CD14-positive monocyte (primary cell): ENCODE results near the gene C6orf132. TPM values are rescaled to one million over a fixed set of nuclear protein-coding genes. Genes with fewer than 3 reads are reported as not detected.

Experiments
- DNase-seq, 3 donors: peaks; one replicate each; pipeline ENCODE4 v3.0.0-alpha.2; 2011 to 2022
- H2AFZ ChIP-seq: 2 replicates; pipeline ENCODE4 v1.6.0; 2012; ENCODE audit warnings: mild to moderate bottlenecking, low read depth, low read length, inconsistent platforms; ENCODE audit not compliant: insufficient read depth, poor library complexity, severe bottlenecking
- H3K27ac ChIP-seq, 2 donors: 1 replicate in 1 of 2; 2 replicates in 1 of 2; pipeline ENCODE4 v1.5.1; 2012 to 2013; ENCODE audit warnings: low read length in 2 of 2, control low read depth in 1 of 2, inconsistent platforms in 1 of 2, low read depth in 1 of 2, mild to moderate bottlenecking in 1 of 2
- H3K27me3 ChIP-seq, 2 donors: one replicate each; pipeline versions ENCODE4 v1.6.0 to v1.6.1; 2011 to 2013; ENCODE audit warnings: low read length in 2 of 2; ENCODE audit not compliant: control insufficient read depth in 2 of 2, insufficient read depth in 2 of 2
- H3K36me3 ChIP-seq, 2 donors: replicated peaks in 1 of 2; 1 replicate in 1 of 2; 2 replicates in 1 of 2; pipeline versions ENCODE4 v1.5.1 to v1.6.1; 2012 to 2013; ENCODE audit warnings: low read length in 2 of 2, control low read depth in 1 of 2, inconsistent platforms in 1 of 2, mild to moderate bottlenecking in 1 of 2; ENCODE audit not compliant: insufficient read depth in 2 of 2, control insufficient read depth in 1 of 2
- H3K4me1 ChIP-seq, 2 donors: 1 replicate in 1 of 2; 2 replicates in 1 of 2; pipeline versions ENCODE4 v1.5.1 to v1.6.1; 2012 to 2013; ENCODE audit warnings: low read length in 2 of 2, control low read depth in 1 of 2, inconsistent platforms in 1 of 2, mild to moderate bottlenecking in 1 of 2, moderate library complexity in 1 of 2; ENCODE audit not compliant: insufficient read depth in 2 of 2, control insufficient read depth in 1 of 2
- H3K4me2 ChIP-seq: replicated peaks from 2 replicates; pipeline ENCODE3; 2012; ENCODE audit warnings: low read length, moderate library complexity, mild to moderate bottlenecking; ENCODE audit not compliant: poor library complexity, severe bottlenecking; ENCODE audit errors: extremely low read depth
- H3K4me3 ChIP-seq, 3 experiments: fragments of 200-600 bp in 1 of 3; sonication (generic) in 1 of 3; replicated peaks in 1 of 3; 1 replicate in 2 of 3; 2 replicates in 1 of 3; pipeline ENCODE4 v1.5.1; 2011 to 2013; ENCODE audit warnings: low read length in 3 of 3, mild to moderate bottlenecking in 3 of 3, control low read depth in 2 of 3, low read depth in 2 of 3, inconsistent platforms in 1 of 3, moderate library complexity in 1 of 3
- H3K79me2 ChIP-seq: 2 replicates; pipeline ENCODE4 v1.6.0; 2012; ENCODE audit warnings: mild to moderate bottlenecking, control low read depth, inconsistent platforms, low read length, moderate library complexity; ENCODE audit not compliant: insufficient read depth
- H3K9ac ChIP-seq: 2 replicates; pipeline ENCODE4 v1.6.0; 2017; ENCODE audit warnings: low read length, mild to moderate bottlenecking; ENCODE audit not compliant: insufficient read depth, poor library complexity, severe bottlenecking
- H3K9me3 ChIP-seq, 2 donors: replicated peaks in 1 of 2; 1 replicate in 1 of 2; 2 replicates in 1 of 2; pipeline versions ENCODE4 v1.5.1 to v1.6.1; 2012 to 2013; ENCODE audit warnings: low read length in 2 of 2, control low read depth in 1 of 2; ENCODE audit not compliant: control insufficient read depth in 1 of 2, insufficient read depth in 1 of 2
- H4K20me1 ChIP-seq: 2 replicates; pipeline ENCODE4 v1.6.0; 2012; ENCODE audit warnings: mild to moderate bottlenecking, low read length, control low read depth, moderate library complexity; ENCODE audit not compliant: insufficient read depth
- H3K27ac Mint-ChIP-seq, 7 donors: one replicate each; pipeline ENCODE4 v1.8.0; 2020; ENCODE audit warnings: mild to moderate bottlenecking in 7 of 7, mixed read lengths in 7 of 7, moderate library complexity in 6 of 7, inconsistent platforms in 2 of 7
- H3K27me3 Mint-ChIP-seq, 3 donors: one replicate each; pipeline ENCODE4 v1.8.0; 2021 to 2022; ENCODE audit warnings: low read depth in 3 of 3, mild to moderate bottlenecking in 3 of 3, mixed read lengths in 3 of 3, moderate library complexity in 3 of 3, inconsistent platforms in 1 of 3
- H3K36me3 Mint-ChIP-seq, 2 donors: one replicate each; pipeline ENCODE4 v1.8.0; 2020; ENCODE audit warnings: mixed read lengths in 2 of 2, inconsistent platforms in 1 of 2, mild to moderate bottlenecking in 1 of 2
- H3K4me1 Mint-ChIP-seq: one replicate; pipeline ENCODE4 v1.8.0; 2020; ENCODE audit warnings: mild to moderate bottlenecking, mixed read lengths
- H3K4me3 Mint-ChIP-seq, 2 donors: one replicate each; pipeline ENCODE4 v1.8.0; 2020; ENCODE audit warnings: mild to moderate bottlenecking in 2 of 2, mixed read lengths in 2 of 2, moderate library complexity in 1 of 2
- H3K9me3 Mint-ChIP-seq, 7 donors: one replicate each; pipeline ENCODE4 v1.8.0; 2020 to 2022; ENCODE audit warnings: mixed read lengths in 7 of 7, mild to moderate bottlenecking in 6 of 7, moderate library complexity in 6 of 7, inconsistent platforms in 2 of 7
- CTCF ChIP-seq: fragments of 200-600 bp; IDR thresholded peaks from one replicate; pipeline ENCODE4 v1.8.0; 2022; ENCODE audit warnings: antibody characterized with exemption, mild to moderate bottlenecking
- WGBS: methylation state at CpG from one replicate; pipeline ENCODE4 v1.1.5; 2013; ENCODE audit warnings: missing lambda C conversion rate; ENCODE audit not compliant: insufficient coverage; 5-methylcytosine and 5-hydroxymethylcytosine counted together
- intact Hi-C, 2 donors: fragments of 100-400 bp; cut with micrococcal nuclease; formaldehyde crosslinking; loops; one replicate each; pipeline versions ENCODE4 v1.15.0 to v1.15.1; 2023
- polyA plus RNA-seq, 3 donors: library from polyadenylated mRNA; depleted of rRNA in 1 of 3; unstranded in 2 of 3; stranded (reverse) in 1 of 3; fragments of 300-500 nt in 2 of 3; fragments of >200 nt in 1 of 3; fragmentation: Illumina TruSeq in 2 of 3; gene quantifications; 1 replicate in 2 of 3; 2 replicates in 1 of 3; pipeline ENCODE4 v1.2.3, GENCODE V29; 2012 to 2021

Gene C6orf132
- polyA plus RNA-seq, 3 donors = not detected

GRCh38 chr6:42131531-42131930 lies 10.9 kb downstream of the C6orf132 start:
- Histone ChIP-seq H3K4me3 (no peak overlapping the region), H3K79me2 (no peaks in the 10 kb centered on the region), H3K36me3 (no peaks in the 10 kb centered on the region), H3K4me2 (no peak overlapping the region), H2AFZ (no peak overlapping the region), H3K4me1 (peaks cover 0 to 1% of the 10 kb centered on the region in 2 donors), H4K20me1 (no peaks in the 10 kb centered on the region), H3K27ac (no peak overlapping the region), H3K9ac (no peak overlapping the region), H3K27me3 (no peaks in the 10 kb centered on the region), H3K9me3 (no peaks in the 10 kb centered on the region)
- Mint-ChIP-seq H3K4me3 (no peak overlapping the region), H3K36me3 (no peaks in the 10 kb centered on the region), H3K27me3 (peaks cover 2 to 3% (median 3%) of the 10 kb centered on the region in 3 donors), H3K27ac (no peak overlapping the region), H3K9me3 (peaks cover 0 to 2% (median 0%) of the 10 kb centered on the region in 7 donors), H3K4me1 (peaks cover 2% of the 10 kb centered on the region)
- intact Hi-C loops = no loop called here
- DNase-seq = no peak
- 97% methylated on average over 8 of the region's 11 CpGs for WGBS
- no peak for TF ChIP-seq CTCF

GRCh38 chr6:42129360-42129676 lies 13.1 kb downstream of the C6orf132 start:
- Histone ChIP-seq H3K9me3 (no peaks in the 10 kb centered on the region), H3K27ac (no peak overlapping the region), H3K4me3 (no peak overlapping the region), H3K79me2 (no peaks in the 10 kb centered on the region), H3K4me2 (no peak overlapping the region), H3K9ac (no peak overlapping the region), H3K36me3 (no peaks in the 10 kb centered on the region), H3K27me3 (no peaks in the 10 kb centered on the region), H4K20me1 (no peaks in the 10 kb centered on the region), H2AFZ (no peak overlapping the region), H3K4me1 (peaks cover 5 to 6% of the 10 kb centered on the region in 2 donors)
- Mint-ChIP-seq H3K27ac (no peak overlapping the region), H3K4me3 (no peak overlapping the region), H3K36me3 (no peaks in the 10 kb centered on the region), H3K27me3 (peaks cover 1 to 2% (median 2%) of the 10 kb centered on the region in 3 donors), H3K9me3 (peaks cover 0 to 3% (median 0%) of the 10 kb centered on the region in 7 donors), H3K4me1 (peaks cover 7% of the 10 kb centered on the region)
- 100% methylated on average over 2 of the region's 2 CpGs for WGBS
- no peak for DNase-seq
- intact Hi-C loops = no loop called here
- no peak for TF ChIP-seq CTCF
